GM19467 (cell line): ENCODE data around the gene KLHL40.

ENCODE experiments used
- ATAC-seq: cut with Tn5 transposase; IDR thresholded peaks from one replicate; pipeline ENCODE4 v1.9.1; 2021; ENCODE audit warnings: mild to moderate bottlenecking, moderate library complexity; ENCODE audit not compliant: unreplicated experiment

KLHL40 gene

DNA sequence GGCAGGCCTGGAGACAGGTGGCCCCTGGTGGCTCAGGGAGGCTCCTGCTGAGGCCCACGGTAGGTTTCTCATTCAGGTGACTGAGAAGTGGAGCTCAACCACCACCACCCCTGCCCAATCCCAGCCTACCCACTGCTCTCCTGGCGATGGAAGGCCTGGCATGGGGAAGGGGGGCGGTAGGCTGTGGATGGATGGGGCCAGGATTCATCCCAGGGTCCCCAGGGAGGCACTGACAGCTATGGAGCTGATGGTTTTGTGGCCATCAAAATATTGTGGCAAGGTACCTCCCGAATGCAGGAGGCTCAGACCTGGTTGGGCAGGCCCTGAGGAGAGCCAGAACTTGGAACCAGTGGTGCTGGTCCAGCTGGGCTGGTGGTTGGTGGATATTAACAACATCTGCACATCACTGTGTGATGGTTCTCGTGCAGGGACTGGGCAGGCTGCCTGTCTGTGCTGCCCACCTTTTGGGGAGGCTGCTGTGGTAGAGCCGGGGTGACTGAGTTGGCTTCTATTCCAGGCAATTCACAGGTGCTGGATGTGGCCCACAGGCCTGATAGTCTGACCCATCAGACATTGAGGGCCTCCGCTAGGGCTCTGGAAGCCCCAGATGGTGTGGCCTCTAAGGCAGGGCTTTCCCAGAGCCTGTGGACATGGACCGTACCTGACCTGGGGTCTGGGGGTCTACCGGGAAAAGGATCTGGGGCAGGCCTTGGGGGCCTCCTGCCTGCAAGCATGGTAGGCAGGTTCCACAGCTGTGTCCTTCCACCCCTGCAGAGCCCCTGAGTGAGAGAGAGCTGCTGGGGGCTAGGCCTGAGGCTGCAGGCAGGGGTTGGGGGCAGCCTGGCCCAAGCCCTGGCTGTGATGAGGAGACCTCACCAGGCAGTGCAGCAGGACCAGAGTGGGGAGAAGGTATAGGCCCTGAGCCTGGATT lies 28.4 kb upstream of the KLHL40 start:
- ATAC-seq = no peak

DNA sequence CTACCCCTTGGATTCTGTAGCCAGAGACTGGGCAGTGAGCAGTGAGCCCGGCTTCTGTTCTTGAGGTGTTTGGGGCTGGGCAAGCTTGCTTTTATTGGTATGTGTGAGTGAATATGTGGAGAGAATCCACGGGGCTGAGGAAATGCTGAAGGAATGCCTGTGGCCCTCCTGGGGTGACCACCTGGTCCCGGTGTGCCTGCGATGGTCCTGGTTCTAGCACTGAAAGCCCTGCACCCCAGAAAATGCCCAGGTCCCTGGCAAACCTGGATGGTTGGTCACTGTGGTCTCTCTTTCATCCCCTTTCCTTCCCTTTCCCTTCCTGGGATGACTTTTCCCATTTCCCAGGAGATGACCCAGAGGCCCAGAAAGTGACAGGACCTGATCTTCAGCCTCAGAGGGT lies 27.7 kb upstream of the KLHL40 start:
- ATAC-seq = no peak

DNA sequence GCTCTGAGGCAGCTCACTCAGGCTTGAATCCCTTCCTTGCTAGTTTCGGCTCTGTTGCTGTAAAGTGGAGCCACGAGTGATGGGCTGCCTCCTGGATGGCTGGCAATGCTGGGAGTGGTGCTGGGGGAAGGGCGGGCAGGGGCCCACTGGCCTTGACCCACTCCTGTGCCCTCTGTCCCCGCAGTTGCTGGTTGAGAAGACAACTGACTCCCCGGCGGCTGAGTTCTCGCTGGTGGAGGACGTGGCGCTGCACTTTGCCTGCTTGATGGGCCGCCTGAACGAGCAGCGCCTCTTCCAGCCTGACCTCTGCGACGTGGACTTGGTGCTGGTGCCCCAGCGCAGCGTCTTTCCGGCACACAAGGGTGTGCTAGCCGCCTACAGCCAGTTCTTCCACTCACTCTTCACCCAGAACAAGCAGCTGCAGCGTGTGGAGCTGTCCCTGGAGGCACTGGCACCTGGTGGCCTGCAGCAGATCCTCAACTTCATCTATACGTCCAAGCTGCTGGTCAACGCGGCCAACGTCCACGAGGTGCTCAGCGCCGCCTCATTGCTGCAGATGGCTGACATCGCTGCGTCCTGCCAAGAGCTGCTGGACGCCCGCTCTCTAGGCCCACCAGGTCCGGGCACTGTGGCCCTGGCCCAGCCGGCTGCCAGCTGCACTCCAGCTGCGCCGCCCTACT lies 27.1 kb upstream of the KLHL40 start:
- ATAC-seq = no peak

DNA sequence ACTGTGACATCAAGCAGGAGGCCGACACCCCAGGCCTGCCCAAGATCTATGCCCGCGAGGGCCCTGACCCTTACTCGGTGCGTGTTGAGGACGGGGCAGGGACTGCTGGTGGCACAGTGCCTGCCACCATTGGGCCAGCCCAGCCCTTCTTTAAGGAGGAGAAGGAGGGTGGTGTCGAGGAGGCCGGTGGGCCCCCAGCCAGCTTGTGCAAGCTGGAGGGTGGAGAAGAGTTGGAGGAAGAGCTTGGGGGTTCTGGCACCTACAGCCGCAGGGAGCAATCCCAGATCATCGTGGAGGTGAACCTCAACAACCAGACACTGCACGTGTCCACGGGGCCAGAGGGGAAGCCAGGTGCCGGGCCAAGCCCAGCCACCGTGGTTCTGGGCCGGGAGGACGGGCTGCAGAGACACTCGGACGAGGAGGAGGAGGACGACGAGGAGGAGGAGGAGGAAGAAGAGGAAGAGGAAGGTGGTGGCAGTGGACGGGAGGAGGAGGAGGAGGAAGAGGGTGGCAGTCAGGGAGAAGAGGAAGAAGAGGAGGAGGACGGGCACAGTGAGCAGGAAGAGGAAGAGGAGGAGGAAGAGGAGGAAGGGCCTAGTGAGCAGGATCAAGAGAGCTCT lies 26.5 kb upstream of the KLHL40 start:
- ATAC-seq = no peak

DNA sequence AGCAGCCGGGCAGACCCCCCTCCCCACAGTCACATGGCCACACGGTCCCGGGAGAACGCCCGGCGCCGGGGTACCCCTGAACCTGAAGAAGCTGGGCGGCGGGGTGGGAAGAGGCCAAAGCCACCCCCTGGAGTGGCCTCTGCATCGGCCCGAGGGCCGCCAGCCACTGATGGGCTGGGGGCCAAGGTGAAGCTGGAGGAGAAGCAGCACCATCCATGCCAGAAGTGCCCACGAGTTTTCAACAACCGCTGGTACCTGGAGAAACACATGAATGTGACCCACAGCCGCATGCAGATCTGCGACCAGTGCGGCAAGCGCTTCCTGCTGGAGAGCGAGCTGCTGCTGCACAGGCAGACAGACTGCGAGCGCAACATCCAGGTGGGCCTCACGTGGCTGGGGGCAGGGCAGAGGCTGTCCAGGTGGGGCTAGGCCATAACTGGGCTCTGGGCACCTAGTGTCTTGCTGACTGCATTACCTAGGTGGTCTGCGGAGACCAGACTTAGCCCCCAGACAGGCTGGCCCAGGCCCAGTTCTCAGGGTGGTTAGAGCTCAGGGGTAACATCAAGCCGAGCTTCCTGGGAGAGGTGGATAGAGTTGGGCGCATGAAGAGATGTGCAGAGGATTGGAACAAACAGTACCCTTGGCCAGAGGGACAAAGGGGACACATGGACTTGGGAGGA lies 25.7 kb upstream of the KLHL40 start:
- ATAC-seq = no peak

DNA sequence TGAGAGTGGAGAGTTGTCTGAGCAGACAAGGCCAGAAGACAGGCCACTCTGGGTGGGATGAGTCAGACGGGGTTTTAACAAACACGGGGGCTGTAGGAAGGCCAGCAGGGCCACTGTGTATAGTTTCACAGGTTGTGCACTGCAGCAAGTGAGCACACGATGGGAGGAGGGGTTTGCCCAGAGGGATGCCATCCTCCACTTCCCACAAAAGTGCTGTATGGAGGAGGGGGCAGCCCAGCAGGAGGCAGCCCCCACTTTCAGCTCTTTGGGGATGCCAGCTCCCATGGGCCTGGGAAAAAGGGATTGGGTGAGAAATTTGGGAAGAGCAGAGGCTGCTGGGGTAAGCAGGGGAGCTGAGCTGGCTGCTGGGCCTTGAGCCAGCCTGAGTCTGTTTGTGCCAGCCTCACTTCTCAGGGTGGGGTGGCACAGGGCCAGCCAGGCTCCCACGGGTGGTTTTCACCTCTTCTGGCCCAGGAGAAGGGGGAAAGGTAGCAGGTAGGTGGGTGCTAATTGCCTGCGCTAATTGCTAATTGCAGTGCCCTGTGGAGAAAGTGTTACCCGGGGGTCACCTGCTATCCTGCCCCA lies 25.1 kb upstream of the KLHL40 start:
- ATAC-seq = no peak

DNA sequence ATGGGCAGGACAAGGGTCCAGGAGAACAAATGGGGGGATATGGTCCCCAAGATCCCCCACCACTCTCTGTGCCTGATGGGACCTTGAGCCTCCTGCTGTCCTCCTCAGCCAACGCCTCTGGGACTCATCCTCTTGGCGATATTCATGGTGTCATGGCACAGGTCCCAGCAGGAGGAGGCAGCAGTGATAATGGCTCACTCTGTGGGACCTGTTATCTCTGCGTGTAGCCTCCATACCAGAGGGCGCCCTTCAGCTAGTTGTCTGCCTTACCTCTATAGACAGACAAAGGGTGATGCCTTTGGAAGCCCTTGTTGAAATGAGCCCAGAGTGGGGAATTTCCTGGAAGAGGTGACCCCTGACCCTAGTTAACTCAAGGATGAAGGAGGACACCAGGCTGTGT lies 24.4 kb upstream of the KLHL40 start:
- ATAC-seq = no peak

DNA sequence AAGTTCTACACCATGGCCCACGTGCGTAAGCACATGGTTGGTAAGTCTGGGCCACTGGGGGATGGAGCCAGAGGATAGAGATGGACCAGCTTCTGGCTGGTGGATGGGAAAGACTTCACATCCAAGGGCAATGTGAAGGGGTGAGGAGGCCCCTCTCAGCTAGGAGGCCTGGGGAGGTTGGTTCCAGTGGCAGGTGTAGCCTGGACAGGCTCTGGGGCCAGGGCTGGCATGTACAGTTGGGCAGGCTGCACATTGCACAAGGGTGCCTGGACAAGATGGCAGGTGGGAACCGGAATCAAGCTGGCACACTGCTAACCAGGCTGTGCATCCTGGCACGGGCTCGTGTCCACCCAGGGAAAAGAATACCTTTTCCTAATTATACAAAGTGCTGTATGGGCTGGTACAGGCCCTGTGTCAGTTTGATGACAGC lies 23.7 kb upstream of the KLHL40 start:
- ATAC-seq = no peak

DNA sequence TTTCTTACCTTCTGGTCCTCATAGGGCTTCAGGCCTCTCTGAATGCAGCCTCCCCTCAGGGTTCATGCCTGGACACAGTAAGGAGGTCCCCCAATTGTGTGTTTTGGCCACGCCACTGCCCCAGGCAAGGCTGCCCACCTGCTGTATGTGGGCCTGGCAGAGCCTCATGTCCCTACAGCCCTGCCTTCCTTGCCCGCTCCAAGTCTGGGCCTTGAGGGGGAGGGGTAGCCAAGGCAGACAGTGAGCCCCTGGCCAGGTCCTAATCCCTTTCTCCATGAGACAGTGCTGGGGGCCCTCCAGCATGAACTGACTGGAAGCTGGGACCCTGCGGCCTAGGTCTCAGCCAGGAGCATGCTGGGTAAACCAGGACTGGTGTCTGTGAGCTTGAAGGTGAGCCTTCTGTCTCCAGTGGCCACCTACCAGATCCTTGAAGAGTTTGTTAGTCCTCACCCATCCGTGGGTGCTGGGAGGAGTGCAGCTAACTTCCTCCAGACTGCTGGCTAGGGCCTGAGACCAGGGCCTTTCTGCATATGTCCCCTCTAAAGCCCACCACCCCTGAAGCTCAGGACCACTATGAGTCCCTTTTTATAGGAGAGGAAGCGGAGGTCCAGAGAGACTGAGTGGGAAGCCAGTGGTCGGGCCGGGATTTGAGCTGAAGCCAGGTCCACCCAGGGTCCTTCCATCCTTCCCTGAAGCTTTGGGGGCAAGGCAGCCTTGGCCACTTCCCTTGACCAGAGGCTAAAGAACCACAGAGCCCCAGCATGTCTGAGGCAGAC lies 23.1 kb upstream of the KLHL40 start:
- ATAC-seq = no peak

DNA sequence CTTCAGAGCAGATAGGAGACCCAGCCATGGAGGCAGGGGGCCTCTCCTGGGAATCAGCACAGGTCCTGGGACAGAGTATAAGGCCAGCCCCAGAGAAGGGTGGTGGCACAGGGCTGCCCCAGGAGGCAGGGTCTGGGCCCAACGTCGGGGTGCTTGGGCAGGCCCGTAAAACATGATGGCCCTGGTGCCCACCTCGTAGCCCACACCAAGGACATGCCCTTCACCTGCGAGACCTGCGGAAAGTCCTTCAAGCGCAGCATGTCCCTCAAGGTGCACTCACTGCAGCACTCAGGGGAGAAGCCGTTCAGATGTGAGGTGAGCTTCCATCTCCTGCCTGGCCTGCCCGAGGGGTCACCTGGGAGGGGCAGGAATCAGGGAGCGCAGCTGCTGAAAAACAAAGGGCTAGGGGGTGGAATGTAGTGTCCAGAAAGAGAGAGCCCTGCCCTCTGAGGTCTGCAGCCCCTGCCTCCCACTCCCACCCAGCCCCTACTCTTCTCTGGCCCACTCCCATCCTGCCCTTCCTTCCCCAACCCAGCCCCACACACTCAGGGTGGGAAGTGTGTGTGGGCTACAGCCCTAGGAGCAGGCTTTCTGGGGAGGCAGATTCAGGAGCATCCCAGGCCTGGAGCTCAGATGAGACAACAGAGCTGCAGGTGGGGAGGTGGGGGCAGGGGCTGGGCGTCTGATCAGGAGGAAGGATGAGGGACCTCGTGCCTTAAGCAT lies 22.4 kb upstream of the KLHL40 start:
- ATAC-seq = no peak

DNA sequence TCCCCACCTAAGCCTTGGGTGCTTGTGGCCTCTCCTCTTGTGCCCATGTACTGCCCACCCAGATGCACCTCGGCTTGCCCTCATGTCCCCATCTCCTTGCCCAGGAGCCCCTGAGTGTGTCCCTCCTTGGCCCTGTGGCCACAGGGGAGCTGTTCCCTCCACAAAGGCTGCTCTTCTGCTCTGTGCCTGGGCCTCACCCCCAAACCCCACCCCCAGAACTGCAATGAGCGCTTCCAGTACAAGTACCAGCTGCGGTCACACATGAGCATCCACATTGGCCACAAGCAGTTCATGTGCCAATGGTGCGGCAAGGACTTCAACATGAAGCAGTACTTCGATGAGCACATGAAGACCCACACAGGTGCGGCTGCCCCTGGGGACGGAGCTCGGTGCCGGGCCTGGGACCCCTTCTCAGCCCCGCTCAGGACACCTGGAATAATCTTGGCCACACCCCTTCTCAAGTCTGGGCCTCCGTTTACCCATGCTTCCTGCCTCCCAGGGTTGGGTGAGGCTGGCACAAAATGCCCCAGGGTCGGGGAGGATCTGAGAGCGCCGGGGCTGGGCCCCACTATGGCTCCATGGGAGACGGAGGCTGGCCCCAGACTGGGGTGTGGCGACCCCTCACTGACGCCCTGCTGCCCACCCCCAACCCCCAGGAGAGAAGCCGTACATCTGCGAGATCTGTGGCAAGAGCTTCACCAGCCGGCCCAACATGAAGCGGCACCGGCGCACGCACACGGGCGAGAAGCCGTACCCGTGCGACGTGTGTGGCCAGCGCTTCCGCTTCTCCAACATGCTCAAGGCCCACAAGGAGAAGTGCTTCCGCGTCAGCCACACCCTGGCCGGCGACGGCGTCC lies 21.5 kb upstream of the KLHL40 start:
- no peak for ATAC-seq

DNA sequence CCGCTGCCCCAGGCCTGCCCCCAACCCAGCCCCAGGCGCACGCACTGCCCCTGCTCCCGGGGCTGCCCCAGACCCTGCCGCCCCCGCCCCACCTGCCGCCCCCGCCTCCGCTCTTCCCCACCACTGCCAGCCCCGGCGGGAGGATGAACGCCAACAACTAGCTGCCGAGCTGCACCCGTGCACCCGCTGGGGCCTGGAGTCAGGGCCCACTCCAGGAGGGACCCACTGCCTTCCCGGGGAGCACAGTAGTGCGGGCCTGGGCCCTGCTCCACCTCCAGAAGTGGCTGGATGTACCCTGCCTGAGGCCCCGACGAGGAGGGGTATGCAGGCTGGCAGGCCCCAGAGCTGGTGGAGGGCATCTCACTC lies 20.9 kb upstream of the KLHL40 start:
- no peak for ATAC-seq

DNA sequence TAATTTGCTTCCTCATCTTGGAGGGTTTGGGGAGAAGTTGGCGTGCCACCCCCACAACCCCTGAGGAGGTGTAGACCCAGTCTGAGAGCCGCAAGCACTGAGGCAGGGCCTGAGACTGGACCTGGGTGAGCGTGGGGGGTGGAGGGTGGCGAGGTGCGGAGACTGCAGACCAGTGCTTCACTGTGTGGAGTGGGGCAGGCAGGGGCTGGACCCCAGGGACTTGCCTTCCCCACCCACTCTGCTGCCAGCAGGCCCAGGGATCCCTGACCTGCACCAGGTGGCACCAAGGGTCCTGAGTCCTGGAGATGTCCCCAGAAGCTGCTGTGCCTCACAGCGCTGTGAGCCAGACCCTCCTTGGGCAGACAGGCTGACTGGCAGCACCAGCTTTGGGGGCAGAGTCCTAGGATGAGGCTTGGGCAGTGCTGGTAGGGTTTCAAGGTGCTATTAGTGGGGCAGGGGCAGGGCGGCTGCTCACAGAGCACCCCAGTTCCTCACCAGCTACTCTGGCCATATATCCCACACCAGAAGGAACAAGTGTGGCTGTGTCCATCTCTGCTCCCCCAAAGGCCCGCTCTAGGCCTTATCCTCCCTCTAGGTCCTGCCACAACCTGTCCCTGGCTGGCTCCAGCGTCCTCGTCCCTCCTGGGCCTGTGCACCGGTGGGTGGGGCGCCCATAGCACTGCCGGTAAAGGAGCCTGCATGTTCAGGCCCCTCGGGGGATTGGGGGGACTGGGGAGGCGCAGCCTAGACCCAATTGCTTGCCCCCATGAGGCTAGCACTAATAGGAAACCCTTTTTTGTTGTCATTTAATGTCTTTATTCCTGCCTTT lies 20.1 kb upstream of the KLHL40 start:
- no peak for ATAC-seq

DNA sequence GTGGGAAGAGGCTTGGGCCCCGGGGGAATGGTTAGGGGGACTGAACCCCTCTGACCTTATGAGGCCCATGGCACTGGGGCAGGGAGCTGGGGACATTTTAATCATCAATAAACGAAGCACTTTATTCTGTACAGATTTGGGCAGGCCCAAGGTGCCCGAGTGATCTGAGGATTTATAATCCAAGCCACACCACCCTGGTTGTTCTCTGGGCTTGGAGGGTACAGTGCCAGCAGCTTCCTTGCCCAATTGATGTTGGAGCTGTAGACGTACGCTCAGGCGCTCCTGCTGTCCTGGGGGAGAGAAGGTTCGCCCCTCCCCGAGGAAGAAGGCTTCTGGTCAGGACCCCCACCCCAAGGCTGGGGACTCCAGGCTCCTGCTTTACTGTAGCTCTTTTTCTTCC lies 19.3 kb upstream of the KLHL40 start:
- ATAC-seq = no peak

DNA sequence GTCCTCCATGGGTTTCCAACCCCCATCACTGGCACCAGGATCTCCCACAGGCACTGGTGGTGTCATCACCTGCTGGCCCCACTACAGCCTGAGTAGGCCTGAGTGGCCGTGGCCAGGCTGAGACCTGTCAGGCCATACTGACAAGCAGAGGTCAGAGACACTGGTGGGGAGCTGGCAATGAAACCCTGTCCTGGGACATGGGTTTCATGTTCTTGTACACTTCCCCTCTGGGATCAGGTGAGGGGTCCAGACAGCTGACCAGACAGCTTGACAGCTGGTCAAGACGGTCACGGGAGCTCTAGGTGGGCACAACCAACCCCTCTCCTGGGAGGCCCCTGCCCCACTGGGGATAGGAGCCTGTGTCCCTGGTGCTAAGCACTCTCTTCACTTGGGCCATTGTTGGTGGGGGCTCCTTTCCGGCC lies 18.7 kb upstream of the KLHL40 start:
- no peak for ATAC-seq

DNA sequence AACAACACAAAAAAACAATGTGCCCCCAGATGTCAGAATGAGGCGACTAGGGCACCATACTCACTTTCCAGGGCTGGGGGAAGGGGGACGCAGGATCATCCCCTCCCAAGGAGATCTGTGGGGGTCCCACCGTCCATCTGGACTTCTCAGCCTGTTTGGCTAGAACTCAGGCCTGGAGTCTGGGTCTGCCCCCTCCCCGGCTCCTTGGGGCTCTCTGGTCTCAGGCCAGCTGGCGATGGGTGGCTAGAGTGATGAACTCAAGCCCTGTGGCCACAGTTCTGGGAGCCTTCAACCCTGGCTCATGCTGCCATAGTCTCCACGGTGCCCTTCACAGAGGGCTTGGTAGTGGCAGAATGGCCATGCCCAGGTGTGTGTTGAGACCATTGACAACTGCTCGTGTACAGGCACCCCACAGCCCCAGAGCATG lies 18.2 kb upstream of the KLHL40 start:
- no peak for ATAC-seq

DNA sequence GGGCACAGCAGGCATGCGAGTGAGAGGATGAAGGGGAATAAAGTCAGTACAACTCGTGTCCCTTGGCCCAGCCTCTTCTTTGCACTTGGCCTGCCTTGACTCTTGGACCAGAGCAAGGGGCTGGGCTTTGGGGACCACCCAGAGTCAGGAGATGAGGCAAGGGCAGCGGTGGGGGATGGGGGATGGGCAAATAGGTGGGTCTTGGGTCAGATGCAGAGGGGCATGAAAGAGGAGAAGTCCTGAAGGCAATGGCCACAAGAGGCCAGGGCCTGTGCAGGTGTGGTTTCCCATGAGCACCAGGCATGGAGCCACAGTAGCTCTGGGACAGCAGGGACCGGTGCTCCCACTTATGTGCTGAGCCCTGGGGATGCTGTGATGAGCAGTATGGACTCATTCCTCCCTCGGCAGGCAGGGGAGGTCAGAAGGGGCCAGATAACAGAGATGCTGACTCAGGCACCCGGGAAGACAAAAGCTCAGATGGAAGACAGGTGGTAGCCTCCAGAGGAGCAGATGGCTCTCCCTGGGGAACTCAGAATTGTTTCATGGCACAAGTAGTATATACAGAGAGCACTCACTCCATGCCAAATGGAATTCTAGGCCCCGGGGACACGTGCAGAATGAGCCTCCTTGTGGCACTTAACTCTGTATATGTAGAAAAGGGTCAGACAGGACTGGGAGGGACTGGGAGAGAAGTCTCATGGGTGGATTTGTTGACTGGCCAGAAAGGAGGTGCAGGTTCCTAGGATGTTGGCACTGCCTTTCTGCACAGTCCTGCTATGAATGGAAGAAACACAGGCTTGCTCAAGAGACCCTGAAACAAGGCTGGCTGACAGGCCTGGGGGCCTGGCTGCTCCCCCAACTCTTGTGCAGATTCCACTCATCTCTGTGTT lies 17.6 kb upstream of the KLHL40 start:
- ATAC-seq = no peak
